Islet precursor cell (in vitro differentiated cells): Measurements from ENCODE around the gene BAD.
"Not testable (repeated sequence)": the region's sequence is repeated elsewhere in the genome, so short reads cannot be mapped to it uniquely, and the experiment has no call there.

Experiments used
- DNase-seq: peaks from one replicate; pipeline ENCODE4 v3.0.0-alpha.2; 2018

Gene BAD

GRCh38 chr11:64255135-64256128, 29.0 kb downstream of the BAD start:
- no peak for DNase-seq

- DNase-seq, result no peak
Observed at GRCh38 chr11:64254326-64254725, 30.1 kb downstream of the BAD start.

GRCh38 chr11:64253481-64253880, 31.0 kb downstream of the BAD start:
- DNase-seq, result no peak

GRCh38 chr11:64253043-64253442, 31.4 kb downstream of the BAD start:
- no peak for DNase-seq

- DNase-seq, result peak; percentile 75
Observed at GRCh38 chr11:64252003-64252872, 32.2 kb downstream of the BAD start.

GRCh38 chr11:64251753-64252002, 32.8 kb downstream of the BAD start:
- DNase-seq, result no peak

GRCh38 chr11:64251016-64251752, 33.3 kb downstream of the BAD start, which contains the start of gene PLCB3:
PLCB3 (plus strand) TSS chr11:64251530; CDS start chr11:64251650, 120 bp downstream.
- peak; percentile 79 for DNase-seq

- no peak for DNase-seq
Observed at GRCh38 chr11:64250415-64251015, 34.0 kb downstream of the BAD start.

- DNase-seq, result no peak
Observed at GRCh38 chr11:64249563-64250414, 34.7 kb downstream of the BAD start.

GRCh38 chr11:64249038-64249437, 35.4 kb downstream of the BAD start:
- DNase-seq, result no peak

GRCh38 chr11:64248578-64248977, 35.9 kb downstream of the BAD start:
- DNase-seq, result no peak

- no peak for DNase-seq
Observed at GRCh38 chr11:64247729-64248531, 36.5 kb downstream of the BAD start.

GRCh38 chr11:64246871-64247728, 37.4 kb downstream of the BAD start, which contains the start of gene PPP1R14B:
PPP1R14B (minus strand) TSS chr11:64246943; CDS start chr11:64246673, 270 bp downstream.
- peak; percentile 95 for DNase-seq

GRCh38 chr11:64246621-64246870, 37.9 kb downstream of the BAD start:
- not testable (repeated sequence) for DNase-seq

GRCh38 chr11:64245797-64246620, 38.5 kb downstream of the BAD start:
- peak; percentile 98 for DNase-seq

GRCh38 chr11:64245401-64245796, 39.1 kb downstream of the BAD start:
- no peak for DNase-seq

- DNase-seq, result no peak
Observed at GRCh38 chr11:64244966-64245365, 39.5 kb downstream of the BAD start.

- DNase-seq, result no peak
Observed at GRCh38 chr11:64244107-64244506, 40.4 kb downstream of the BAD start.
